ENCODE measurements around the gene ZNF280D. TPM values are rescaled to one million over a fixed set of nuclear protein-coding genes. Genes with fewer than 3 reads are reported as not detected.

Gene ZNF280D
- polyA plus RNA-seq, 2 of the 4 experiments (the other 2 are of a cell fraction), result 13.4 to 21.8 TPM

DNA sequence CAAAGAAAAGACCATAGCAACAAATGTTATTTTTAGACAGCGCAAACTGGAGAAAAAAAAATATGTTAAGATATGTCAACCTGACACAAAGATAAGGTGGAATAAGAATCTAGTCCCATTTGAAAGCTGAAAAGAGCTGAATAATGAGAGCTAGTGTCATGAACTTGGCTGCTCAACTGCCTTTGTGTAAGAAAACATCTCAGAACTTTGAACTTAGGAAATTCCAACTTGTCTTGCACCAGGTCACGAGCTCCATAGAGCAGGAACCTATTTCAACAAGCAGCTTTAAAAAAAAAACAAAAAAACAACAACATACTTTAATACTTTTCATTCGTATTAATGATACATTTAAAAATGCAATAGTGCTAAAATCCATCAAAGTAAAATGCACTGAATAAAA lies 79.5 kb downstream of the ZNF280D start:
- H3K4me3 ChIP-seq, result no peak overlapping the region
- no peak for ATAC-seq
- no peak overlapping the region for H3K27ac ChIP-seq
- 85% methylated on average over 3 of the region's 3 CpGs for WGBS (ENCODE audit: missing lambda C conversion rate)
- DNase-seq (ENCODE audit: low read depth in 1 of 2, low spot score in 1 of 2), result no peak
- TF ChIP-seq RARB (CRISPR knock-in tag; IDR thresholded peaks at IDR 0.05) (no peak), ESRRA (IDR thresholded peaks at IDR 0.05; ENCODE audit: borderline replicate concordance, low read length) (no peak), POLR2A (IDR thresholded peaks at IDR 0.05; ENCODE audit: low read length) (no peak), POLR2AphosphoS2 (conservative IDR thresholded peaks at IDR 0.05; ENCODE audit: low read length) (no peak), NPAS2 (CRISPR knock-in tag; IDR thresholded peaks at IDR 0.05; ENCODE audit: borderline replicate concordance) (no peak), RNF2 (IDR thresholded peaks at IDR 0.05; ENCODE audit: borderline replicate concordance, low read depth) (no peak), HDAC2 (IDR thresholded peaks at IDR 0.05) (no peak), EHMT2 (IDR thresholded peaks at IDR 0.05; ENCODE audit: low read depth) (no peak), BHLHE40 (IDR thresholded peaks at IDR 0.05; ENCODE audit: low read depth, low read length) (no peak), TFCP2L1 (CRISPR knock-in tag; IDR thresholded peaks at IDR 0.05) (no peak), HOXB13 (CRISPR knock-in tag; IDR thresholded peaks at IDR 0.05; ENCODE audit: low read depth) (no peak), MAZ (IDR thresholded peaks at IDR 0.05; ENCODE audit: borderline replicate concordance, low read depth, low read length) (no peak), RAD21 (conservative IDR thresholded peaks at IDR 0.05 in 1 of 2, IDR thresholded peaks at IDR 0.05 in 1 of 2) (no peak), MYC (IDR thresholded peaks at IDR 0.05; ENCODE audit: borderline replicate concordance, low read length) (no peak)
- TF ChIP-seq, protein P1, sequence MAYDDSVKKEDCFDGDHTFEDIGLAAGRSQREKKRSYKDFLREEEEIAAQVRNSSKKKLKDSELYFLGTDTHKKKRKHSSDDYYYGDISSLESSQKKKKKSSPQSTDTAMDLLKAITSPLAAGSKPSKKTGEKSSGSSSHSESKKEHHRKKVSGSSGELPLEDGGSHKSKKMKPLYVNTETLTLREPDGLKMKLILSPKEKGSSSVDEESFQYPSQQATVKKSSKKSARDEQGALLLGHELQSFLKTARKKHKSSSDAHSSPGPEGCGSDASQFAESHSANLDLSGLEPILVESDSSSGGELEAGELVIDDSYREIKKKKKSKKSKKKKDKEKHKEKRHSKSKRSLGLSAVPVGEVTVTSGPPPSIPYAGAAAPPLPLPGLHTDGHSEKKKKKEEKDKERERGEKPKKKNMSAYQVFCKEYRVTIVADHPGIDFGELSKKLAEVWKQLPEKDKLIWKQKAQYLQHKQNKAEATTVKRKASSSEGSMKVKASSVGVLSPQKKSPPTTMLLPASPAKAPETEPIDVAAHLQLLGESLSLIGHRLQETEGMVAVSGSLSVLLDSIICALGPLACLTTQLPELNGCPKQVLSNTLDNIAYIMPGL (CRISPR knock-in tag; IDR thresholded peaks at IDR 0.05; ENCODE audit: borderline replicate concordance), result no peak
- TF ChIP-seq, protein P2, sequence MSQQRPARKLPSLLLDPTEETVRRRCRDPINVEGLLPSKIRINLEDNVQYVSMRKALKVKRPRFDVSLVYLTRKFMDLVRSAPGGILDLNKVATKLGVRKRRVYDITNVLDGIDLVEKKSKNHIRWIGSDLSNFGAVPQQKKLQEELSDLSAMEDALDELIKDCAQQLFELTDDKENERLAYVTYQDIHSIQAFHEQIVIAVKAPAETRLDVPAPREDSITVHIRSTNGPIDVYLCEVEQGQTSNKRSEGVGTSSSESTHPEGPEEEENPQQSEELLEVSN (IDR thresholded peaks at IDR 0.05; ENCODE audit: borderline replicate concordance, low read depth), result no peak
- TF ChIP-seq, protein P3, sequence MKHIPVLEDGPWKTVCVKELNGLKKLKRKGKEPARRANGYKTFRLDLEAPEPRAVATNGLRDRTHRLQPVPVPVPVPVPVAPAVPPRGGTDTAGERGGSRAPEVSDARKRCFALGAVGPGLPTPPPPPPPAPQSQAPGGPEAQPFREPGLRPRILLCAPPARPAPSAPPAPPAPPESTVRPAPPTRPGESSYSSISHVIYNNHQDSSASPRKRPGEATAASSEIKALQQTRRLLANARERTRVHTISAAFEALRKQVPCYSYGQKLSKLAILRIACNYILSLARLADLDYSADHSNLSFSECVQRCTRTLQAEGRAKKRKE (CRISPR knock-in tag; IDR thresholded peaks at IDR 0.05; ENCODE audit: low read depth), result no peak
- TF ChIP-seq, protein P4, sequence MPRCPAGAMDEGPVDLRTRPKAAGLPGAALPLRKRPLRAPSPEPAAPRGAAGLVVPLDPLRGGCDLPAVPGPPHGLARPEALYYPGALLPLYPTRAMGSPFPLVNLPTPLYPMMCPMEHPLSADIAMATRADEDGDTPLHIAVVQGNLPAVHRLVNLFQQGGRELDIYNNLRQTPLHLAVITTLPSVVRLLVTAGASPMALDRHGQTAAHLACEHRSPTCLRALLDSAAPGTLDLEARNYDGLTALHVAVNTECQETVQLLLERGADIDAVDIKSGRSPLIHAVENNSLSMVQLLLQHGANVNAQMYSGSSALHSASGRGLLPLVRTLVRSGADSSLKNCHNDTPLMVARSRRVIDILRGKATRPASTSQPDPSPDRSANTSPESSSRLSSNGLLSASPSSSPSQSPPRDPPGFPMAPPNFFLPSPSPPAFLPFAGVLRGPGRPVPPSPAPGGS (IDR thresholded peaks at IDR 0.05), result no peak
- TF ChIP-seq, protein P5, sequence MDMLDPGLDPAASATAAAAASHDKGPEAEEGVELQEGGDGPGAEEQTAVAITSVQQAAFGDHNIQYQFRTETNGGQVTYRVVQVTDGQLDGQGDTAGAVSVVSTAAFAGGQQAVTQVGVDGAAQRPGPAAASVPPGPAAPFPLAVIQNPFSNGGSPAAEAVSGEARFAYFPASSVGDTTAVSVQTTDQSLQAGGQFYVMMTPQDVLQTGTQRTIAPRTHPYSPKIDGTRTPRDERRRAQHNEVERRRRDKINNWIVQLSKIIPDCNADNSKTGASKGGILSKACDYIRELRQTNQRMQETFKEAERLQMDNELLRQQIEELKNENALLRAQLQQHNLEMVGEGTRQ (IDR thresholded peaks at IDR 0.05), result no peak
- ChIA-PET CTCF (no interaction called here), POLR2A (interaction anchor here (1.5 kb wide), 1 partner anchor 80 kb away, joined by 4 read pairs; the partner anchor contains the start of gene ZNF280D)
- no peaks in the 10 kb centered on the region for H3K9me3 ChIP-seq
- no peak overlapping the region for H3K4me2 ChIP-seq
- no peaks in the 10 kb centered on the region for H3K4me1 ChIP-seq
- no peak for FAIRE-seq

DNA sequence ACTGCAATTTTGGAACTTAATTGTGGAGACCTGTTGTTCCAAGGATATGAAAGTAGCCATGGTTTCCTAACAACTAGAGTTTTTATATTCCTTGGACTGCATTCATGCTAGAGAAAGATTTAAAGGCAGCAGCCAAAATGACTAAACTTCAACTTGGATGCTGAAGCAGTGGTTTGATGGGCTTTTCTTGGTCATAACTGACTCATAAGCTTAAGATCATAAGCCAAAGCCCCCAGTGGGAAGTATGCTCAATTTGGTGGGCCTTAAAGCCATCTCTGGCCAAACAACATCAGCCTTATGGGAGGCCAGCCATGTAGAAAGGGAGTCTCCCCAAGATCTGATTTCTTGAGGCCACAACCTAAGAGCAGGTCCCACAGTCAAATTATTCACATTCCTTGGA lies 80.2 kb downstream of the ZNF280D start:
- Histone ChIP-seq H3K4me1 (no peaks in the 10 kb centered on the region), H3K9me3 (no peaks in the 10 kb centered on the region), H3K4me3 (no peak overlapping the region), H3K4me2 (no peak overlapping the region), H3K27ac (no peak overlapping the region)
- DNase-seq (ENCODE audit: low read depth in 1 of 2, low spot score in 1 of 2) (no peak), ATAC-seq (no peak), FAIRE-seq (no peak)
- ChIA-PET CTCF (no interaction called here), POLR2A (interaction anchor here (1.5 kb wide), 1 partner anchor 80 kb away, joined by 4 read pairs; the partner anchor contains the start of gene ZNF280D)
- no peak for TF ChIP-seq ZNF302 (CRISPR knock-in tag; IDR thresholded peaks at IDR 0.05)
- TF ChIP-seq KDM1A (IDR thresholded peaks at IDR 0.05; ENCODE audit: low read depth), result no peak
- TF ChIP-seq, protein P6, sequence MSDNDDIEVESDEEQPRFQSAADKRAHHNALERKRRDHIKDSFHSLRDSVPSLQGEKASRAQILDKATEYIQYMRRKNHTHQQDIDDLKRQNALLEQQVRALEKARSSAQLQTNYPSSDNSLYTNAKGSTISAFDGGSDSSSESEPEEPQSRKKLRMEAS (IDR thresholded peaks at IDR 0.05), result no peak
- TF ChIP-seq BHLHE40 (IDR thresholded peaks at IDR 0.05; ENCODE audit: low read depth, low read length), result no peak
- no peak for TF ChIP-seq JUN (IDR thresholded peaks at IDR 0.05)
- no peak for TF ChIP-seq MAFK (IDR thresholded peaks at IDR 0.05; ENCODE audit: partially characterized antibody)
- TF ChIP-seq ZSCAN20 (CRISPR knock-in tag; IDR thresholded peaks at IDR 0.05), result no peak
- TF ChIP-seq, protein P2 (IDR thresholded peaks at IDR 0.05; ENCODE audit: borderline replicate concordance, low read depth), result no peak
- TF ChIP-seq MYC (IDR thresholded peaks at IDR 0.05; ENCODE audit: borderline replicate concordance, low read length), result no peak
